Neural cell (in vitro differentiated cells): Measurements from ENCODE around the gene AURKA.

Experiments used
- EZH2 ChIP-seq: fragments of 200-600, 300-800 bp; shearing (Covaris generic), sonication (generic); IDR thresholded peaks from 2 replicates; pipeline ENCODE4 v1.6.1; 2014; ENCODE audit warnings: antibody characterized with exemption, low read length, borderline replicate concordance, mild to moderate bottlenecking; ENCODE audit not compliant: insufficient read depth, poor library complexity, severe bottlenecking
- SMC3 ChIP-seq: fragments of 450-650 bp; conservative IDR thresholded peaks from 2 replicates; pipeline ENCODE4 v1.6.1; 2014; ENCODE audit warnings: antibody characterized with exemption, mild to moderate bottlenecking, moderate library complexity; ENCODE audit not compliant: poor library complexity

GRCh38 chr20:56392881-56393482 is 967 bp upstream of the AURKA start:
- TF ChIP-seq EZH2 (no peak), SMC3 (no peak)
